Measurements from ENCODE around the gene ZDHHC14. TPM values are rescaled to one million over a fixed set of nuclear protein-coding genes. Genes with fewer than 3 reads are reported as not detected.

Gene ZDHHC14
- total and polyA plus RNA-seq, 4 donors: 4.3 to 18.3 (median 8.9) TPM

DNA sequence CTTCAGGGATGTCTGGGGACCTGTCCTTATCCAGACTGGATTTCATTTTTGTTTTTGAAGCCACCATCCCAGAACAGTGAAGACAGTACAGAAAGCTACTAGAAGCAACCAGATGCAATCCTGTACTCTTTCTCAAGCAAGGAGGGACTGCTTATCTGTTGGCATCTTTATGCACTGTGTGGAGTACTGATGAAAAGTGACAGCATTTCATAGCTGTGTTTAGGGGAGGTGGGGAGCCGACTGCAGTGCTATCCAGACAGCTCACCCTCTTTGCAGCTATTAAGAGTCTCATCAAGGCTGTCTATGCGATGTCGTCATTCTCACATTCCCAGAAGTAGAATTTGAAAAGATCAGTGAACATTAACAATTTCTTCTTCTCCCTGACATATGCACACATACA lies 5.5 kb downstream of the ZDHHC14 start:
- H3K36me3 ChIP-seq (ENCODE audit: control insufficient read depth in 4 of 4, insufficient read depth in 4 of 4, low read length in 4 of 4): peaks cover 0 to 13% (median 0%) of the 10 kb centered on the region in 4 donors
- peaks cover 0 to 8% (median 2%) of the 10 kb centered on the region in 4 donors for H3K9me3 ChIP-seq (ENCODE audit: control insufficient read depth in 4 of 4, insufficient read depth in 3 of 4, low read length in 3 of 4)
- peaks cover 0 to 17% (median 0%) of the 10 kb centered on the region in 5 donors for H3K4me1 ChIP-seq (ENCODE audit: control insufficient read depth in 5 of 5, insufficient read depth in 5 of 5, low read length in 5 of 5)
- no peak overlapping the region for H3K27ac ChIP-seq (ENCODE audit: low read depth in 1 of 2, low read length in 1 of 2)
- ATAC-seq (ENCODE audit: insufficient read depth, low FRiP score): no peak
- H3K9ac ChIP-seq (ENCODE audit: insufficient read depth in 1 of 2, low read length in 2 of 2): no peak overlapping the region
- no peaks in the 10 kb centered on the region for H3K27me3 ChIP-seq (ENCODE audit: control insufficient read depth in 3 of 3, insufficient read depth in 3 of 3, low read length in 2 of 3)
- no peak overlapping the region for H3K4me3 ChIP-seq
- no peak for DNase-seq
- TF ChIP-seq, protein P1, sequence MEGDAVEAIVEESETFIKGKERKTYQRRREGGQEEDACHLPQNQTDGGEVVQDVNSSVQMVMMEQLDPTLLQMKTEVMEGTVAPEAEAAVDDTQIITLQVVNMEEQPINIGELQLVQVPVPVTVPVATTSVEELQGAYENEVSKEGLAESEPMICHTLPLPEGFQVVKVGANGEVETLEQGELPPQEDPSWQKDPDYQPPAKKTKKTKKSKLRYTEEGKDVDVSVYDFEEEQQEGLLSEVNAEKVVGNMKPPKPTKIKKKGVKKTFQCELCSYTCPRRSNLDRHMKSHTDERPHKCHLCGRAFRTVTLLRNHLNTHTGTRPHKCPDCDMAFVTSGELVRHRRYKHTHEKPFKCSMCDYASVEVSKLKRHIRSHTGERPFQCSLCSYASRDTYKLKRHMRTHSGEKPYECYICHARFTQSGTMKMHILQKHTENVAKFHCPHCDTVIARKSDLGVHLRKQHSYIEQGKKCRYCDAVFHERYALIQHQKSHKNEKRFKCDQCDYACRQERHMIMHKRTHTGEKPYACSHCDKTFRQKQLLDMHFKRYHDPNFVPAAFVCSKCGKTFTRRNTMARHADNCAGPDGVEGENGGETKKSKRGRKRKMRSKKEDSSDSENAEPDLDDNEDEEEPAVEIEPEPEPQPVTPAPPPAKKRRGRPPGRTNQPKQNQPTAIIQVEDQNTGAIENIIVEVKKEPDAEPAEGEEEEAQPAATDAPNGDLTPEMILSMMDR (IDR thresholded peaks at IDR 0.05; ENCODE audit: control extremely low read depth, extremely low read depth): no peak
- 82 to 98% methylated on average over 3 of the region's 3 CpGs for WGBS, 2 donors

DNA sequence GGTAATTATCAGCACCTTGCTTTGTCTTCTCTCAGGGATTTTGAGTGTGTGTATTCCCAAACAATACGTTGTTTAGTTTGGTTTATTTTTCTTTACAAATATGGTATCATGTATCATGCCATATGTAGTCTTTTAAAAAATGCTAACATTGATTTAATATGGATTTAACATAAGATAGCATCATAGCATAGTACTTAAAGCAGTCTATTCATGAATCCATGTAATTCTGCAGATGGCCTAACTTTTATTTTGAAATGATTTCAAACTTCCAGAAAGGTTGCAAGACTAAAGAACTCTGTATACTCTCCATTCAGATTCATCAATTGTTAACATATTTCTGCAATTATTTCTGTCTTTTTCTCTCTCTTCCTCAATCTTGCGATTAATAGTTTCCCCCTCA lies 7.9 kb downstream of the ZDHHC14 start:
- peaks cover 0 to 15% (median 0%) of the 10 kb centered on the region in 4 donors for H3K36me3 ChIP-seq (ENCODE audit: control insufficient read depth in 4 of 4, insufficient read depth in 4 of 4, low read length in 4 of 4)
- H3K4me1 ChIP-seq (ENCODE audit: control insufficient read depth in 5 of 5, insufficient read depth in 5 of 5, low read length in 5 of 5): peaks cover 0 to 7% (median 0%) of the 10 kb centered on the region in 5 donors
- no peak for DNase-seq
- TF ChIP-seq, protein P1 (IDR thresholded peaks at IDR 0.05; ENCODE audit: control extremely low read depth, extremely low read depth): no peak
- WGBS, 2 donors: 93 to 95% methylated on average over 2 of the region's 2 CpGs
- no peak overlapping the region for H3K9ac ChIP-seq (ENCODE audit: insufficient read depth in 1 of 2, low read length in 2 of 2)
- no peak for ATAC-seq (ENCODE audit: insufficient read depth, low FRiP score)
- H3K27ac ChIP-seq (ENCODE audit: low read depth in 1 of 2, low read length in 1 of 2): no peak overlapping the region
- no peaks in the 10 kb centered on the region for H3K27me3 ChIP-seq (ENCODE audit: control insufficient read depth in 3 of 3, insufficient read depth in 3 of 3, low read length in 2 of 3)
- no peak overlapping the region for H3K4me3 ChIP-seq
- peaks cover 0 to 8% (median 2%) of the 10 kb centered on the region in 4 donors for H3K9me3 ChIP-seq (ENCODE audit: control insufficient read depth in 4 of 4, insufficient read depth in 3 of 4, low read length in 3 of 4)

DNA sequence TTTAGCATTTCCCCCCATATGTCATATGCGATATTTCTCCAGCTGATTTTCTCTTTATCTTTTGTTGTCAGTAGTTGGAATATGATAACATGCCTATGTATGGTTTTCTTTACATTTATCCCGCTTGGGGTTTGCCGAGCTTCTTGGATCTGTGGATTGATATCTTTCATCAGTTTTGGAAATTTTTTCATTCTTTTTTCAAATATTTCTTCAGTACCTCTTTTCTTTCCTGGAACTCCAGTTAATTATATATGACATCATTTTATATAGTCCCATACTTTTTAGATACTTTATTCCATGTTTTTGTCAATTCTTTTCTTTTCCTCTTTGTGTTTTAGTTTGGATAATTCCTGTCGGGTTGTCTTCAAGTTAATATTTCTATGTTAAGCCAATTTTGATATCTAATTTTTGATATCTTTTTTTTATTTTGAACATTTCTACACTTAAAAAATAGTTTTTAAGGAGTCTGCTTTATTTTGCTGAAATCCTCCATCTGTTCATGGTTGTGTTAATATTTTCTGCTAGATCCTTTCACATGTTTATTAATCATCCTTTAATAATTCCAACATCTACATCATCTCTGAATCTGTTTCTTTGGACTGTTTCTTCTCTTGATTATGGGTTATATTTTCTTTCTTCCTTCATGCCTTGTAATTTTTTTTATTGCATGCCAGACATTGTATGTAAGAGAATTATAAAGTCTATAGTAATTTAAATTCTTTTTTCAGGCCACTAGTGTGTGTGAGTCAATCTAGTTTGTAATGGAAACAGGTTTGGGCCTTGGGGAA lies 9.5 kb downstream of the ZDHHC14 start:
- Histone ChIP-seq H3K4me3 (no peak overlapping the region), H3K27me3 (ENCODE audit: control insufficient read depth in 3 of 3, insufficient read depth in 3 of 3, low read length in 2 of 3) (no peaks in the 10 kb centered on the region), H3K9me3 (ENCODE audit: control insufficient read depth in 4 of 4, insufficient read depth in 3 of 4, low read length in 3 of 4) (peaks cover 0 to 8% (median 2%) of the 10 kb centered on the region in 4 donors), H3K9ac (ENCODE audit: insufficient read depth in 1 of 2, low read length in 2 of 2) (no peak overlapping the region), H3K27ac (ENCODE audit: low read depth in 1 of 2, low read length in 1 of 2) (no peak overlapping the region), H3K4me1 (ENCODE audit: control insufficient read depth in 5 of 5, insufficient read depth in 5 of 5, low read length in 5 of 5) (peaks cover 0 to 4% (median 0%) of the 10 kb centered on the region in 5 donors), H3K36me3 (ENCODE audit: control insufficient read depth in 4 of 4, insufficient read depth in 4 of 4, low read length in 4 of 4) (peaks cover 0 to 17% (median 0%) of the 10 kb centered on the region in 4 donors)
- 96 to 99% methylated on average over 4 of the region's 4 CpGs for WGBS, 2 donors
- no peak for ATAC-seq (ENCODE audit: insufficient read depth, low FRiP score)
- no peak for DNase-seq
- TF ChIP-seq, protein P1 (IDR thresholded peaks at IDR 0.05; ENCODE audit: control extremely low read depth, extremely low read depth): no peak

Data from lung (tissue), 12 donors.